Measurements from ENCODE around the gene CTLA4. TPM values are rescaled to one million over a fixed set of nuclear protein-coding genes. Genes with fewer than 3 reads are reported as not detected.

Gene CTLA4
- total and polyA plus RNA-seq, 10 of the 15 experiments (the other 5 are each of a cell fraction or from before 2014, with no cell fraction given), result not detected

GRCh38 chr2:203820969-203821368 is 46.6 kb upstream of the CTLA4 start:
- in situ Hi-C loops (cut with MboI), result loop anchor here (25.0 kb wide), 2 partner anchors 584 to 1234 kb away; partner anchors contain the start of gene CYP20A1

DNA sequence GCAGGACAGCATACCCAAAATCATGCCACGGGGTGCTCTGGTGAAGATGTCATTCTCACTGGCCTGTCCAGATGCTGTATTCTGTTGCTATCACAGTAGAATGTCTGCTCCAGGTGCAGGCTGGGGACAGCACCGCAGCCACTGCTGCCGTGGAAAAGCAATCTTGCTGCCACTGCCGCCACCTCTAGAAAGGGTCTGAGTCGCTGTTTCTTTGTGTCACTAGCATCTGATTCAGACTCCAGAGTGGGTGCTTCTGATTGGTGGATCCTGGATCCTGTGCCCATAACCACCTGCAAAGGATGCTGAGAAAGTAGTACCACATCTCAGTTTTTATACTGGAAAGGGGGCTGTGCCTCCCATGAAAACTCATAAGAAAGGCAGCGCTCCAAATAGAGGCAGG is 45.3 kb upstream of the CTLA4 start:
- WGBS (ENCODE audit: insufficient coverage, insufficient replicate concordance, low lambda C conversion rate, missing lambda C conversion rate), result 90% methylated on average over 6 of the region's 6 CpGs
- no peaks in the 10 kb centered on the region for H3K36me3 ChIP-seq (ENCODE audit: control insufficient read depth in 2 of 2, insufficient read depth in 2 of 2, low read length in 1 of 2)
- no peaks in the 10 kb centered on the region; the same call in 2 of the 3 replicates for H3K9me3 ChIP-seq (replicated peaks; ENCODE audit: control insufficient read depth, insufficient read depth, low read length)
- H3K27me3 ChIP-seq (replicated peaks in 1 of 2; ENCODE audit: control insufficient read depth in 2 of 2, insufficient read depth in 2 of 2, low read length in 1 of 2), result peaks cover 0 to 6% of the 10 kb centered on the region in 2 experiments; a peak in 2 of 4 replicates
- POLR2A ChIA-PET, result no interaction called here
- in situ Hi-C loops (cut with MboI), result loop anchor here (25.0 kb wide), 2 partner anchors 585 to 1235 kb away; partner anchors contain the start of gene CYP20A1
- intact Hi-C loops (cut with micrococcal nuclease; ENCODE audit: unreplicated experiment), result no loop called here
- H3K9ac ChIP-seq (ENCODE audit: control insufficient read depth, insufficient read depth, low read length), result no peak overlapping the region
- RAD21 ChIA-PET (ENCODE audit: unreplicated experiment), result no interaction called here
- CTCF ChIA-PET, result no interaction called here
- ATAC-seq (no peak), FAIRE-seq (no peak), DNase-seq (ENCODE audit: low read depth, low spot score) (no peak)
- H3K27ac ChIP-seq (ENCODE audit: control insufficient read depth, insufficient read depth), result no peak overlapping the region
- no peak overlapping the region for H3K4me3 ChIP-seq
- no peak overlapping the region for H3K4me2 ChIP-seq (ENCODE audit: control insufficient read depth, insufficient read depth)
- BruUV-seq (replicated peaks), result no TSS peak
- H3K79me2 ChIP-seq (ENCODE audit: control insufficient read depth, insufficient read depth, low read length), result no peaks in the 10 kb centered on the region
- SMC1A ChIA-PET (ENCODE audit: uncharacterized antibody, unreplicated experiment), result interaction anchor here (0.7 kb wide), 1 partner anchor 191 kb away, joined by 3 read pairs; no protein-coding TSS in a partner anchor
- H4K20me1 ChIP-seq (ENCODE audit: control insufficient read depth, insufficient read depth), result no peaks in the 10 kb centered on the region
- H3K4me1 ChIP-seq (ENCODE audit: control insufficient read depth, insufficient read depth, low read length), result no peaks in the 10 kb centered on the region
- no peak overlapping the region for H2AFZ ChIP-seq (ENCODE audit: control insufficient read depth, low read depth, low read length)
- TF ChIP-seq, protein P1, sequence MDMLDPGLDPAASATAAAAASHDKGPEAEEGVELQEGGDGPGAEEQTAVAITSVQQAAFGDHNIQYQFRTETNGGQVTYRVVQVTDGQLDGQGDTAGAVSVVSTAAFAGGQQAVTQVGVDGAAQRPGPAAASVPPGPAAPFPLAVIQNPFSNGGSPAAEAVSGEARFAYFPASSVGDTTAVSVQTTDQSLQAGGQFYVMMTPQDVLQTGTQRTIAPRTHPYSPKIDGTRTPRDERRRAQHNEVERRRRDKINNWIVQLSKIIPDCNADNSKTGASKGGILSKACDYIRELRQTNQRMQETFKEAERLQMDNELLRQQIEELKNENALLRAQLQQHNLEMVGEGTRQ (IDR thresholded peaks at IDR 0.05; ENCODE audit: borderline replicate concordance, low read depth, low read length), result no peak
- TF ChIP-seq TARDBP (IDR thresholded peaks at IDR 0.05; ENCODE audit: borderline replicate concordance) (no peak), CBX3 (IDR thresholded peaks at IDR 0.05; ENCODE audit: borderline replicate concordance, low read depth) (no peak), CREM (IDR thresholded peaks at IDR 0.05; ENCODE audit: low read depth) (no peak), SPI1 (IDR thresholded peaks at IDR 0.05; ENCODE audit: borderline replicate concordance, insufficient read depth, low read depth, low read length) (no peak), MYB (IDR thresholded peaks at IDR 0.05; ENCODE audit: borderline replicate concordance, low read depth, low read length) (no peak), SREBF1 (IDR thresholded peaks at IDR 0.05; ENCODE audit: low read length) (no peak), ESRRA (IDR thresholded peaks at IDR 0.05; ENCODE audit: low read length) (no peak), IRF4 (IDR thresholded peaks at IDR 0.05; ENCODE audit: low read depth, low read length) (no peak), BCL11A (IDR thresholded peaks at IDR 0.05; ENCODE audit: low read depth, low read length) (no peak)
- TF ChIP-seq, protein P2, sequence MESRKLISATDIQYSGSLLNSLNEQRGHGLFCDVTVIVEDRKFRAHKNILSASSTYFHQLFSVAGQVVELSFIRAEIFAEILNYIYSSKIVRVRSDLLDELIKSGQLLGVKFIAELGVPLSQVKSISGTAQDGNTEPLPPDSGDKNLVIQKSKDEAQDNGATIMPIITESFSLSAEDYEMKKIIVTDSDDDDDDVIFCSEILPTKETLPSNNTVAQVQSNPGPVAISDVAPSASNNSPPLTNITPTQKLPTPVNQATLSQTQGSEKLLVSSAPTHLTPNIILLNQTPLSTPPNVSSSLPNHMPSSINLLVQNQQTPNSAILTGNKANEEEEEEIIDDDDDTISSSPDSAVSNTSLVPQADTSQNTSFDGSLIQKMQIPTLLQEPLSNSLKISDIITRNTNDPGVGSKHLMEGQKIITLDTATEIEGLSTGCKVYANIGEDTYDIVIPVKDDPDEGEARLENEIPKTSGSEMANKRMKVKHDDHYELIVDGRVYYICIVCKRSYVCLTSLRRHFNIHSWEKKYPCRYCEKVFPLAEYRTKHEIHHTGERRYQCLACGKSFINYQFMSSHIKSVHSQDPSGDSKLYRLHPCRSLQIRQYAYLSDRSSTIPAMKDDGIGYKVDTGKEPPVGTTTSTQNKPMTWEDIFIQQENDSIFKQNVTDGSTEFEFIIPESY (IDR thresholded peaks at IDR 0.05), result no peak
- TF ChIP-seq, protein P3, sequence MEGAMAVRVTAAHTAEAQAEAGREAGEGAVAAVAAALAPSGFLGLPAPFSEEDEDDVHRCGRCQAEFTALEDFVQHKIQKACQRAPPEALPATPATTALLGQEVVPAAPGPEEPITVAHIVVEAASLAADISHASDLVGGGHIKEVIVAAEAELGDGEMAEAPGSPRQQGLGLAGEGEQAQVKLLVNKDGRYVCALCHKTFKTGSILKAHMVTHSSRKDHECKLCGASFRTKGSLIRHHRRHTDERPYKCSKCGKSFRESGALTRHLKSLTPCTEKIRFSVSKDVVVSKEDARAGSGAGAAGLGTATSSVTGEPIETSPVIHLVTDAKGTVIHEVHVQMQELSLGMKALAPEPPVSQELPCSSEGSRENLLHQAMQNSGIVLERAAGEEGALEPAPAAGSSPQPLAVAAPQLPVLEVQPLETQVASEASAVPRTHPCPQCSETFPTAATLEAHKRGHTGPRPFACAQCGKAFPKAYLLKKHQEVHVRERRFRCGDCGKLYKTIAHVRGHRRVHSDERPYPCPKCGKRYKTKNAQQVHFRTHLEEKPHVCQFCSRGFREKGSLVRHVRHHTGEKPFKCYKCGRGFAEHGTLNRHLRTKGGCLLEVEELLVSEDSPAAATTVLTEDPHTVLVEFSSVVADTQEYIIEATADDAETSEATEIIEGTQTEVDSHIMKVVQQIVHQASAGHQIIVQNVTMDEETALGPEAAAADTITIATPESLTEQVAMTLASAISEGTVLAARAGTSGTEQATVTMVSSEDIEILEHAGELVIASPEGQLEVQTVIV (IDR thresholded peaks at IDR 0.05; ENCODE audit: borderline replicate concordance, partially characterized antibody), result no peak

More at GRCh38 chr2:203820969-203821368, 46.6 kb upstream of the CTLA4 start:
- no peaks in the 10 kb centered on the region; the same call in 2 of the 3 replicates for H3K9me3 ChIP-seq (replicated peaks; ENCODE audit: control insufficient read depth, insufficient read depth, low read length)
- H3K4me2 ChIP-seq (ENCODE audit: control insufficient read depth, insufficient read depth), result no peak overlapping the region
- H3K4me3 ChIP-seq, result no peak overlapping the region
- FAIRE-seq, result no peak
- SMC1A ChIA-PET (ENCODE audit: uncharacterized antibody, unreplicated experiment), result no interaction called here
- no TSS peak for BruUV-seq (replicated peaks)
- RAD21 ChIA-PET (ENCODE audit: unreplicated experiment), result no interaction called here
- H3K4me1 ChIP-seq (ENCODE audit: control insufficient read depth, insufficient read depth, low read length), result no peaks in the 10 kb centered on the region
- H4K20me1 ChIP-seq (ENCODE audit: control insufficient read depth, insufficient read depth), result no peaks in the 10 kb centered on the region
- WGBS (ENCODE audit: insufficient coverage, insufficient replicate concordance, low lambda C conversion rate, missing lambda C conversion rate), result 0% methylated on average over 1 of the region's 2 CpGs
- CTCF ChIA-PET, result interaction anchor here (0.6 kb wide), 1 partner anchor 825 kb away, joined by 3 read pairs; no protein-coding TSS in a partner anchor
- no peaks in the 10 kb centered on the region for H3K36me3 ChIP-seq (ENCODE audit: control insufficient read depth in 2 of 2, insufficient read depth in 2 of 2, low read length in 1 of 2)
- POLR2A ChIA-PET, result no interaction called here
- no peak overlapping the region for H3K9ac ChIP-seq (ENCODE audit: control insufficient read depth, insufficient read depth, low read length)
- H3K27me3 ChIP-seq (replicated peaks in 1 of 2; ENCODE audit: control insufficient read depth in 2 of 2, insufficient read depth in 2 of 2, low read length in 1 of 2), result peaks cover 0 to 6% of the 10 kb centered on the region in 2 experiments; a peak in 2 of 4 replicates
- H2AFZ ChIP-seq (ENCODE audit: control insufficient read depth, low read depth, low read length), result no peak overlapping the region
- peak; percentile 12; the same call in 1 of the 2 replicates for TF ChIP-seq RUNX3 (IDR thresholded peaks at IDR 0.05; ENCODE audit: low read length)
- TF ChIP-seq MEF2B (IDR thresholded peaks at IDR 0.05; ENCODE audit: partially characterized antibody, poor library complexity, severe bottlenecking), result peak; percentile 35
- TF ChIP-seq YBX1 (IDR thresholded peaks at IDR 0.05), result no peak
- H3K79me2 ChIP-seq (ENCODE audit: control insufficient read depth, insufficient read depth, low read length), result no peaks in the 10 kb centered on the region
- no peak overlapping the region for H3K27ac ChIP-seq (ENCODE audit: control insufficient read depth, insufficient read depth)
- intact Hi-C loops (cut with micrococcal nuclease; ENCODE audit: unreplicated experiment), result no loop called here
- DNase-seq (ENCODE audit: low read depth, low spot score), result no peak
- ATAC-seq, result peak; percentile 68
